Gastrocnemius medialis (tissue), 4 donors: ENCODE results near the gene PCBP2.

ENCODE experiments used
- CTCF ChIP-seq, 5 experiments: fragments of 450-650 bp in 3 of 5; fragments of 200-600 bp in 2 of 5; sonication (generic) in 2 of 5; IDR thresholded peaks in 4 of 5; conservative IDR thresholded peaks in 1 of 5; 1 replicate in 4 of 5; 2 replicates in 1 of 5; pipeline ENCODE4 v1.5.1; 2016 to 2019; ENCODE audit warnings: antibody characterized with exemption in 5 of 5, mild to moderate bottlenecking in 3 of 5, moderate library complexity in 3 of 5
- POLR2A ChIP-seq, 2 donors: fragments of 450-650 bp; IDR thresholded peaks; one replicate each; pipeline ENCODE4 v1.6.1; 2017; ENCODE audit warnings: antibody characterized with exemption in 2 of 2, mild to moderate bottlenecking in 2 of 2, moderate library complexity in 2 of 2

GRCh38 chr12:53418221-53418620 lies 33.7 kb upstream of the PCBP2 start:
- TF ChIP-seq CTCF (IDR thresholded peaks at IDR 0.05 in 4 of 5, conservative IDR thresholded peaks at IDR 0.05 in 1 of 5) (no peak), POLR2A (IDR thresholded peaks at IDR 0.05) (no peak)
